Measurements from ENCODE around the gene ZNF772.

Gene ZNF772

DNA sequence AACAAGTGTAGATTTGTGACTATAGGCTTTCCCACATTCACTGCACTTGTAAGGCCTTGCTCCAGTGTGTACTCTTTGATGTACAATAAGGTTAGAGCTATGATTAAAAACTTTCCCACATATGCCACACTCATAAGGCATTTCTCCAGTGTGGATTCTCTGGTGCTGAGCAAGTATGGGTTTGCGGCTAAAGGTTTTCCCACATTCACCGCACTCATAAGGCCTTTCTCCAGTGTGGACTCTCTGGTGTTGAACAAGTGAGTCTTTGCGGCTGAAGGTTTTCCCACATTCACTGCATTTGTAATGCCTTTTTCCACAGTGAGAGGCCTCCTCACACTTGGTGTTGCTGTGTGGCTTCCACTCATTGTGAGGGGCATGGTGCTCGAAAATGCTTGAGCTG lies 3.7 kb downstream of the ZNF772 start:
- TF ChIP-seq, protein P1, sequence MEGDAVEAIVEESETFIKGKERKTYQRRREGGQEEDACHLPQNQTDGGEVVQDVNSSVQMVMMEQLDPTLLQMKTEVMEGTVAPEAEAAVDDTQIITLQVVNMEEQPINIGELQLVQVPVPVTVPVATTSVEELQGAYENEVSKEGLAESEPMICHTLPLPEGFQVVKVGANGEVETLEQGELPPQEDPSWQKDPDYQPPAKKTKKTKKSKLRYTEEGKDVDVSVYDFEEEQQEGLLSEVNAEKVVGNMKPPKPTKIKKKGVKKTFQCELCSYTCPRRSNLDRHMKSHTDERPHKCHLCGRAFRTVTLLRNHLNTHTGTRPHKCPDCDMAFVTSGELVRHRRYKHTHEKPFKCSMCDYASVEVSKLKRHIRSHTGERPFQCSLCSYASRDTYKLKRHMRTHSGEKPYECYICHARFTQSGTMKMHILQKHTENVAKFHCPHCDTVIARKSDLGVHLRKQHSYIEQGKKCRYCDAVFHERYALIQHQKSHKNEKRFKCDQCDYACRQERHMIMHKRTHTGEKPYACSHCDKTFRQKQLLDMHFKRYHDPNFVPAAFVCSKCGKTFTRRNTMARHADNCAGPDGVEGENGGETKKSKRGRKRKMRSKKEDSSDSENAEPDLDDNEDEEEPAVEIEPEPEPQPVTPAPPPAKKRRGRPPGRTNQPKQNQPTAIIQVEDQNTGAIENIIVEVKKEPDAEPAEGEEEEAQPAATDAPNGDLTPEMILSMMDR (conservative IDR thresholded peaks at IDR 0.05; ENCODE audit: control insufficient read depth, insufficient read depth, low read depth, low read length): no peak
- DNase-seq (ENCODE audit: low read depth): peak; percentile 18
- H3K4me3 ChIP-seq (ENCODE audit: control insufficient read depth, low read depth, low read length): no peak overlapping the region

DNA sequence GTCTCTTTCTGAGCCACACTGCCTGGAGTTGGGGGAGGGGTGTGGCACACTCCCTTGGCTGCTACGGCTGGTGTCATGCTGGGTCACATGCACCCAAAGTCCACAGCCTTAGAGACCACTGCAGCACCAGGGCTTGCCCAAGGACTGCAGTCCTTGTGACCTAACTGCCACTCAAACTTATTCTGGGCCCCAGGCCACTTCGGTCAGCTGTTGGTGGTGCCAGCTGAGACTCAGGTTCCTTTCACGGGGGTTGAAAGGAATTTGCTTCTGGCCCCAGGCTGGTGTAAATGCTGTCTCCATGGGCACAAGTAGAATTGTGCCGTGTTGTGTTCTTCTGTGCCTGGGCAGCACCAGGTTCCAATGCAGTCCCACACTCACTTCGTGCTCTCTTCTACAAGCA lies 10.9 kb downstream of the ZNF772 start:
- TF ChIP-seq, protein P1 (conservative IDR thresholded peaks at IDR 0.05; ENCODE audit: control insufficient read depth, insufficient read depth, low read depth, low read length): no peak
- no peak overlapping the region for H3K4me3 ChIP-seq (ENCODE audit: control insufficient read depth, low read depth, low read length)
- DNase-seq (ENCODE audit: low read depth): no peak

DNA sequence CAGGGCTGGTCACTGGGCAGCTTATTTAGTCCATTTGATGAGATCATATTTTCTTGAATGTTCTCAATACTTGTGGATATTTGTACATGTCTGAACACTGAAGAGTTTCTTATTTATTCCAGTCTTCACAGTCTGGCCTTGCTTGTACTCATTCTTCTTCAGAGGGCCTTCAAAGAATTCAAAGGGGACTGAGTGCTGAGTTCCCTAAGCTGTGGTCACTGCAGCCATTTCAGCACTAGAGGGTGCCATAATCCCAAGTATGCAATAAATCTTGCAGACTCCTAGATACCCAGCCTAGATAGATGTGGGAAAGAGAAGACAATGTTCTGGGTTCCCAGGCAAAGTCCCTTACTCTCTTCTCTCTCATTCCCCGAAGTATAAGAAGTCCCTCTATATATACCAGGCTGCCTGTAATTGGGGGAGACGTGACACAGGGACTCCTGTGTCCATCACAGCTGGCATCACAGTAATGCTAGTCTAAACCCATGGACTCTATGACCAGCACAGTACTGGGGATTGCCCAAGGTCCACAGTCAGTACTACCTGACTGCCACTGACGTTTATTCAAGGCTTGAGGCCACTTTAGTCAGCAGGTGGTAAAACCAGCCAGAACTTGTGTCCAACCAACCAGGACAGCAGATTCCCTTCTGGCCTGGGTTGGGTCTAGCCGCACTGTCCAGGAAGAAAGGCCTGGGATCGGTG lies 11.5 kb downstream of the ZNF772 start:
- TF ChIP-seq, protein P1 (conservative IDR thresholded peaks at IDR 0.05; ENCODE audit: control insufficient read depth, insufficient read depth, low read depth, low read length): peak; percentile 38
- H3K4me3 ChIP-seq (ENCODE audit: control insufficient read depth, low read depth, low read length): no peak overlapping the region
- DNase-seq (ENCODE audit: low read depth): peak; percentile 32

GRCh38 chr19:57452307-57452706 lies 25.1 kb downstream of the ZNF772 start:
- no peak for DNase-seq (ENCODE audit: low read depth)

GRCh38 chr19:57443121-57443696 lies 34.2 kb downstream of the ZNF772 start:
- TF ChIP-seq, protein P1 (conservative IDR thresholded peaks at IDR 0.05; ENCODE audit: control insufficient read depth, insufficient read depth, low read depth, low read length): no peak
- no peak for DNase-seq (ENCODE audit: low read depth)
- no peak overlapping the region for H3K4me3 ChIP-seq (ENCODE audit: control insufficient read depth, low read depth, low read length)

More at GRCh38 chr19:57452307-57452706, 25.1 kb downstream of the ZNF772 start:
- TF ChIP-seq, protein P1 (conservative IDR thresholded peaks at IDR 0.05; ENCODE audit: control insufficient read depth, insufficient read depth, low read depth, low read length): no peak
- no peak overlapping the region for H3K4me3 ChIP-seq (ENCODE audit: control insufficient read depth, low read depth, low read length)

GRCh38 chr19:57441979-57442752 lies 35.2 kb downstream of the ZNF772 start:
- no peak for DNase-seq (ENCODE audit: low read depth)
- TF ChIP-seq, protein P1 (conservative IDR thresholded peaks at IDR 0.05; ENCODE audit: control insufficient read depth, insufficient read depth, low read depth, low read length): no peak
- H3K4me3 ChIP-seq (ENCODE audit: control insufficient read depth, low read depth, low read length): no peak overlapping the region
